ENCODE measurements around the gene HMGXB3. TPM values are rescaled to one million over a fixed set of nuclear protein-coding genes. Genes with fewer than 3 reads are reported as not detected.
"Not testable (repeated sequence)": the region's sequence is repeated elsewhere in the genome, so short reads cannot be mapped to it uniquely, and the experiment has no call there.

Gene HMGXB3
- total RNA-seq, 2 donors from 2014 or later, result 32.2 to 34.6 TPM

- H3K4me3 Mint-ChIP-seq, result no peak overlapping the region
- no peaks in the 10 kb centered on the region for H3K36me3 Mint-ChIP-seq (ENCODE audit: insufficient read depth in 2 of 2)
- DNase-seq (no peak), ATAC-seq (replicated peaks in 1 of 2) (no peak)
- peaks cover 35% of the 10 kb centered on the region for H3K27me3 Mint-ChIP-seq (ENCODE audit: low read depth)
- H3K4me1 Mint-ChIP-seq (ENCODE audit: low read depth), result peaks cover 13% of the 10 kb centered on the region
- H3K9me3 Mint-ChIP-seq, result no peaks in the 10 kb centered on the region
- H3K27ac Mint-ChIP-seq, result no peak overlapping the region
Measured at GRCh38 chr5:150082889-150083288, 82.3 kb downstream of the HMGXB3 start.

- DNase-seq; H3K4me3 Mint-ChIP-seq; H3K9me3 Mint-ChIP-seq; H3K27ac Mint-ChIP-seq; ATAC-seq (replicated peaks in 1 of 2); H3K36me3 Mint-ChIP-seq (ENCODE audit: insufficient read depth in 2 of 2): not testable (repeated sequence)
- H3K4me1 Mint-ChIP-seq (ENCODE audit: low read depth), result peaks cover 13% of the 10 kb centered on the region
- peaks cover 48% of the 10 kb centered on the region for H3K27me3 Mint-ChIP-seq (ENCODE audit: low read depth)
Measured at GRCh38 chr5:150084754-150085153, 84.2 kb downstream of the HMGXB3 start.

- ATAC-seq (replicated peaks in 1 of 2), result no peak
- Mint-ChIP-seq H3K27ac (no peak overlapping the region), H3K4me3 (no peak overlapping the region), H3K4me1 (ENCODE audit: low read depth) (peaks cover 13% of the 10 kb centered on the region), H3K36me3 (ENCODE audit: insufficient read depth in 2 of 2) (no peaks in the 10 kb centered on the region), H3K9me3 (no peaks in the 10 kb centered on the region), H3K27me3 (ENCODE audit: low read depth) (peaks cover 49% of the 10 kb centered on the region)
- no peak for DNase-seq
Measured at GRCh38 chr5:150085191-150085912, 84.8 kb downstream of the HMGXB3 start.

GRCh38 chr5:150085950-150086715 is 85.6 kb downstream of the HMGXB3 start, which contains the start of gene CSF1R:
Gene CSF1R (minus strand): TSS chr5:150086554. CDS start chr5:150086427, 127 bp downstream.
- DNase-seq, result no peak
- Mint-ChIP-seq H3K9me3 (no peaks in the 10 kb centered on the region), H3K36me3 (ENCODE audit: insufficient read depth in 2 of 2) (no peaks in the 10 kb centered on the region), H3K27ac (no peak within 1 kb of the TSS), H3K4me1 (ENCODE audit: low read depth) (peaks cover 15% of the 10 kb centered on the region), H3K4me3 (no peak within 1 kb of the TSS), H3K27me3 (ENCODE audit: low read depth) (peaks cover 54% of the 10 kb centered on the region)
- no peak for ATAC-seq (replicated peaks in 1 of 2)

GRCh38 chr5:150092159-150092787 is 91.7 kb downstream of the HMGXB3 start:
- ATAC-seq (replicated peaks in 1 of 2) (peak; percentile 90 to 92), DNase-seq (no peak)
- Mint-ChIP-seq H3K36me3 (ENCODE audit: insufficient read depth in 2 of 2) (no peaks in the 10 kb centered on the region), H3K9me3 (no peaks in the 10 kb centered on the region), H3K27ac (peak overlapping the region; percentile 80), H3K4me1 (ENCODE audit: low read depth) (peaks cover 20% of the 10 kb centered on the region), H3K4me3 (peak overlapping the region; percentile 13 to 72), H3K27me3 (ENCODE audit: low read depth) (peaks cover 50% of the 10 kb centered on the region)

- no peaks in the 10 kb centered on the region for H3K36me3 Mint-ChIP-seq (ENCODE audit: insufficient read depth in 2 of 2)
- H3K4me1 Mint-ChIP-seq (ENCODE audit: low read depth), result peaks cover 9% of the 10 kb centered on the region
- H3K27me3 Mint-ChIP-seq (ENCODE audit: low read depth), result peaks cover 21% of the 10 kb centered on the region
- DNase-seq (no peak), ATAC-seq (replicated peaks in 1 of 2) (no peak)
- H3K4me3 Mint-ChIP-seq, result no peak overlapping the region
- no peaks in the 10 kb centered on the region for H3K9me3 Mint-ChIP-seq
- H3K27ac Mint-ChIP-seq, result peak overlapping the region; percentile 20
Measured at GRCh38 chr5:150097152-150097551, 96.6 kb downstream of the HMGXB3 start.

GRCh38 chr5:150101023-150101422 is 100.5 kb downstream of the HMGXB3 start:
- Mint-ChIP-seq H3K4me3 (no peak overlapping the region), H3K4me1 (ENCODE audit: low read depth) (no peaks in the 10 kb centered on the region), H3K36me3 (ENCODE audit: insufficient read depth in 2 of 2) (no peaks in the 10 kb centered on the region), H3K9me3 (no peaks in the 10 kb centered on the region), H3K27me3 (ENCODE audit: low read depth) (peaks cover 8% of the 10 kb centered on the region), H3K27ac (no peak overlapping the region)
- ATAC-seq (replicated peaks in 1 of 2) (no peak), DNase-seq (no peak)

Other genes starting within 250 kb of the HMGXB3 start
- under 1 TPM in 1 of 2 donors, not detected in 1; 0.05 TPM for gene PDE6A, start 55.9 kb upstream of the HMGXB3 start, total RNA-seq
- 1 to 10 TPM; 7.5 to 8.0 TPM for gene SLC26A2, start 40.0 kb upstream of the HMGXB3 start, total RNA-seq
- gene TIGD6, start 85 bp upstream of the HMGXB3 start, total RNA-seq, result 1 to 10 TPM; 2.6 to 3.1 TPM
- 1 to 10 TPM; 1.2 to 1.8 TPM for gene CSF1R, start 85.8 kb downstream of the HMGXB3 start, total RNA-seq
- gene PDGFRB, start 155.1 kb downstream of the HMGXB3 start, total RNA-seq, result 1 to 10 TPM in 1 of 2 donors, under 1 TPM in 1; 0.34 to 1.1 TPM
- not detected for gene CDX1, start 166.0 kb downstream of the HMGXB3 start, total RNA-seq
- gene SLC6A7, start 189.3 kb downstream of the HMGXB3 start, total RNA-seq, result not detected